Fibroblast of peridontal ligament (primary cell): ENCODE data around the gene TSHZ3.

Source experiments
- DNase-seq: peaks from one replicate; pipeline ENCODE4 v3.0.0-alpha.2; 2010; ENCODE audit errors: extremely low read depth

TSHZ3 gene

GRCh38 chr19:31349160-31349881 is at the start of gene TSHZ3:
TSS of gene TSHZ3 (minus strand) at chr19:31349436. CDS start at chr19:31349219, 217 bp downstream.
- DNase-seq: peak; percentile 84

GRCh38 chr19:31397308-31397707 is 48.1 kb upstream of the TSHZ3 start:
- no peak for DNase-seq

DNA sequence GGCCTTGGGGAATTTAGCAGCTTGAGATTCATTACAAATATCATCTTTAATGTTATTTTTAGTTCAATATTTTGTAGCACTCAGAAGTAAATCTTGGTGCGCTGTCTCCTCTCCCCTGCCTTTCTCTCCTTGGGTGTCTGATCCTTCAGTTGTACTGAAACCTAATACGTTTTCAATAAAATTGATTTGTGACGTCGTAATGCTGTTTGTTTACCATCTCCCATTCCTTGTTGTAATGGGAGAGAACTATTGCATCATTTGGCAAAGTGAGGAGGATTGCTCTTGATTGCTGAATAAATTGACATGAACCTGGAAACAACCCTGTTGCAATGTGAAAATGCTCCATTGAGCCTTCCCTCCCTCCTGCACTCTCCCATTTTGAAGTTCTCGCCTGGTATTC is 43.2 kb upstream of the TSHZ3 start:
- DNase-seq: peak; percentile 33

DNA sequence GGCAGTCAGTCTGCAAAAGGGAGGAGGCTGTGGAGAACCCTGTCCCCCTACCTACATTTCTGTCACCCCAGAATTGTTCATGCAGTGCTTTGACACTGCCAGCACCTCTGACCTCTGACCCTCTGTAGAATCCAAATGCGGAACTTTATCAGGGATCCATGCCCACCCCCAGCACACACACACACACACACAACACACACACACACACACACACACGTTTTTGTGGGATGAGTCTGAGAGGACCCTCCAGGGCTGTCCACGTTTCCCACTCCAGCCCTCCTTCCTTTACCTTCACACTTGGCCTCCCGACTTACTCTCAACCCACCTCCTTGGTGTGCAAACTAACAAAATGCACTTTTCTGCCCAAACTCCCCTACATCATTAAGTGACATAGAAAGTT is 42.3 kb upstream of the TSHZ3 start:
- DNase-seq: no peak

DNA sequence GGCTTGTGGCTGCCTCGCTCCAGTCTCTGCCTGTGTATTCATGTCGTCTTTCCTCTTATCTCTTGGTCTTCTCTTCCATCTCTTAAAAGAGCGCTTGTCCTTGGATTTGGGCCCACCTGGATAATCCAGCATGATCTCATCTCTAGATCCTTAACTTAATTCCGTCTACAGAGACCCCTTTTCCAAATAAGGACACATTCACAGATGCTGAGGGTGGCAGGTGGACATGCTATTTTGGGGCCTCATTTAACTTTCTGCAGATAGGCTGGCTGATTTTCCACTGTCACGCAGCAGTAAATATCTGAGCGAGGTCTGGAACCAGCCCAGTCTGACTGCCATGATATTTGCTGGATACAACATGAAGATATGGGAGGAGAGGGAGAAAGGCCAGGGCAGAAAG is 41.5 kb upstream of the TSHZ3 start:
- no peak for DNase-seq

DNA sequence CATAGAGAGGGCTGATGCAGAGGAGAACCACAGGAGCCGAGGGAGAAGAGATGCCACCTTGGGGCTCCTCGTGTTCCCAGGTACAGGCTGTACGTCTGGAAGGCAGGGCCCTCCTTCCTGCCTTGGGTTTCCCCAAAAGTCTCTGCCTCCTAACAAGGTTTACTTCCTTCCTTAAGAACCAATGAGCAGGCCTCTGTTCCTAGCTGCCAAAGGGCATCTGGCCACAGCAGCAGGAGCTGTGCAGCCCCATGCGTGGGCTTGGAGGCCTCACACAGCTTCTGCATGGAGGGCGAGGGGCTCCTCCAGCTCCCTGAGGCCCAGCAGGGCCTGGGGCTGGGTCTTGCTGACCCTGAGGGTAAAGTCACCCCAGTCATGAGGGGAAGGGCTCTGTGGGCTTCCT is 40.6 kb upstream of the TSHZ3 start:
- DNase-seq: no peak

- DNase-seq: no peak
Measured at GRCh38 chr19:31387717-31388301, 38.6 kb upstream of the TSHZ3 start.

GRCh38 chr19:31386806-31387205 is 37.6 kb upstream of the TSHZ3 start:
- DNase-seq: no peak

GRCh38 chr19:31385744-31386143 is 36.5 kb upstream of the TSHZ3 start:
- DNase-seq: no peak

DNA sequence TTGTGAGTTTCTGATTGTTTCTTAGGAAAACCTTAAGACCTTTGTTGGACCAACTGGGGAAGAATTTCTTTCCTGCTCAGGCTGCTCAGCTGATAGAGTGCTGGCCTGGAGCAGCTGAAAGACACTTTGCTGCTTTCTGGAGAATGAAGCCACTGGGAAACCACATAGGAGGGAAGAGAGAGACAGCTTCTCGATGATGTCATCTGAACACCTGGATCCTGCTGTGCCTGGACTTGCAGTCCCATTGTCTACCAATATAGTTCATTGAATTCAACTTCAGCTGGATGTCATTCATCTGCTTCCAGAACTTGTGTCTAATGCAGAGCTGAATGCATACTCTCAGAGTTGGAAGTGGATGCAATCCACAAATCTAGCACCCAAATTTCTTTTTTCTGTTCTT is 34.3 kb upstream of the TSHZ3 start:
- no peak for DNase-seq

- no peak for DNase-seq
Measured at GRCh38 chr19:31380854-31381253, 31.6 kb upstream of the TSHZ3 start.

DNA sequence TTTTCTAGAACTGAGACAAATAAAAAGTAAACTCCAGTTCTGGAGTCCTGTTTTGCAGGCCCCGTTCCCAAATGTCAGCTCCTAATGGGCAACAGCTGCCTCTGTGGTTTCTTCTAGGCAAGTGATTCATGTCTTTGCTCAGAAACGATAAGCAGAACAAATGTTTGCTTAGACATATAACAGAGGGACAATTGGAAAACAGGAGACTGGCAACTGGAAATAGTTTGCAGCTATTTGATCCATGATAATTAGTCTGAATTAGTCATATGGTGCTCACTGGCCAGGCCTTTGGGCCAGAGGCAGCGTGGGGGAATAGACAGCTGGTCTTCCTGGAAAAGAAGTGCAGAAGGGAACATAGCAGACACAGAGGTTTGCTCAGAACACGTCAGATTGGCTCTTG is 29.2 kb upstream of the TSHZ3 start:
- peak; percentile 98 for DNase-seq

DNA sequence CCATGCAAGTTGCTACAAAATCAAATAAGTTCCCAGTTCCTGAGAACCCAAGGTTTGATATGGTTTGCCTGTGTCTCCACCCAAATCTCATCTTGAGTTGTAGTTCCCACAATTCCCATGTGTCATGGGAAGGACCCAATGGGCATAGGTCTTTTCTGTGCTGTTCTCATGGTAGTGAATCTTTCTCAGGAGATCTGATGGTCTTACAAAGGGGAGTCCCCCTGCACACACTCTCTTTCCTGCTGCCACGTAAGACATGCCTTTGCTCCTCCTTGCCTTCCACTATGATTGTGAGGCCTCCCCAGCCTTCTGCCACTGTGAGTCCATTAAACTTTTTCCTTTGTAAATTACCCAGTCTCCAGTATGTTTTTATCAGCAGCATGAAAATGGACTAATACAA is 28.5 kb upstream of the TSHZ3 start:
- peak; percentile 18 for DNase-seq

DNA sequence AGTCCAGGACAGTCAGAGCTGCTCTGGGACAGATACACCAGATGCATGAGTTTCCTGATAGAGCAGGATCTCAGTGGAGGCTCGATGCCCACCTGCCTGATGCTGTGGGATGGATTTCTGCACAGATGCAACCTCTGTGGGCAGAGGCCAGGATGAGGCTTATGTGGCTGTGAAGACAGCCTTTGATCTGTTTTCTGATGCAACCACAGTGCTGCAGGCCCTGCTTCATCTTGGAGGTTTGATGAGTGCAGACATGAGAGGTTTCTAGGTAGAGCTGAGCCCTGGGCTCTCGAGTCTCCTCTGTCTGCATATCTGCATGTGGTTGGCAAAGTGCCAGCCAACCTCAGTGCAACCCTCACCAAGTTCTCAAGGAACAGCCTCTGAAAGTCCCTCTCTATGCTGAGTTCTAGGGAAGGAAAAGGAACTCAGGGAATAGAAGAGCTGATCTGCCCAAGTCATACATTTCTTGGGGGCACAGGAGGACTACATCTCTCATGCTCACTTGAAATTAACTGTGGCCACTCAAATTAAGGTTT is 23.1 kb upstream of the TSHZ3 start:
- no peak for DNase-seq

GRCh38 chr19:31370216-31370615 is 21.0 kb upstream of the TSHZ3 start:
- DNase-seq: no peak

GRCh38 chr19:31364963-31365362 is 15.7 kb upstream of the TSHZ3 start:
- no peak for DNase-seq

DNA sequence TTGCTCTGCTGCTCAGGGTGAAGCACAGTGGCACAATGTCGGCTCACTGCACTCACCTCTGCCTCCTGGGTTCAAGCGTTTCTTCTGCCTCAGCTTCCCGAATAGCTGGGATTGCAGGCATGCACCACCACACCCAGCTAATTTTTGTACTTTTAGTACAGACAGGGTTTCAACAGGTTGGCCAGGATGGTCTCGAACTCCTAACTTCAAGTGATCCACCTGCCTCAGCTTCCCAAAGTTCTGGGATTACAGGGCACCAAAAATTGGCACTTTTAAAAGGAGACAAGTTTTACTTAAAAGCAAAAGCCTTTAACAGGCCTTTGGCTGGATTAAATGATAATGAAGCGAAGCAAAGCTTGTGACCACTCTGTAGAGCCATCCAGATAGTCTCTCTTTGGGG is 12.5 kb upstream of the TSHZ3 start:
- DNase-seq: no peak

DNA sequence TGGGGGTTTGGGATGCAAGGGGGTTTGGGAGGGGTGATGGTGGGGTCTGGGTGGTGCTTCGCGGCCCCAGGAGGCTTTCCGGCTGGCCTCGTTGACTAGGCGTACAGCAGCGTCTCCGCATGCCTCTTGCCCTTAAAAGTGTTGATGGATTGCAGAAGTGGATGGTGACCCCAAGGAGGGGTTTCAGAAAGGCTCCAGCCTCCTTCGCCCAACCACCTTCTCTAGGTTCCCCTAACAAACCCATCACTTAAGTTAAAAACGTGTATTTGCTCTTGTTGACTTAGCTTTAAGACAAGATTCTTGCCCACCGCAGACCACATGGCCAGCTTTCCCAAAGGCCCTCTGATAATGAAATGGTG is 8.1 kb upstream of the TSHZ3 start:
- DNase-seq: no peak

GRCh38 chr19:31356587-31357314 is 7.5 kb upstream of the TSHZ3 start:
- DNase-seq: no peak

DNA sequence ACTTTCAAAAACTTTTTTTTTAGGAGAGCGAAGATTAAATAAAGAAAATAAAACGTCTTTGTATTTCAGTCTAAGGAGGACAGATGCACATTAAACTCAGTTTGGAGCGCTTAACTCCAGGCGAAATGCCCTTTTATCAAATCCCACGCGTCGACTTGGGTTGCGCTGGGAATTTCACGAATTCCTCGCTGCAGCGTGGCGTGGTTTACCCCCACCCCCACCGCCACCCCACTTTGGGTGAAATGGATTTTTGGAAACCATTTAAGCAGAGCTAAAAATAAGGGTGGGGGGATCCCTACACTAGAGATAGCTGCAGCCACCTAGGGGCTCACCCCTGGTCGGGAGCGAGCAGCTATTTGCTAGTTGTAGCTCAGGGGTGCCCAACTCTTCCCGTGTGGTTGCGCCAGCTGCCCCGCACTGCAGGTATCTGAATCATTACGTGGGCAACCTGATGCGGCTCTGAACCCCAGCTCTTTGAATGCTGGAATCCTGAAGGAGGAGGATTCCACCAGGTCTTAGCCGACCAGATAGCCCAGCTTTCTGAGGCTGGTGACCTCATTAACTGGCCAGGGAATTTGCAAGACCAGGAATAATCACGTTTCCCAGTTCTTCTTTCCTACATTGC is 6.5 kb upstream of the TSHZ3 start:
- DNase-seq: no peak

DNA sequence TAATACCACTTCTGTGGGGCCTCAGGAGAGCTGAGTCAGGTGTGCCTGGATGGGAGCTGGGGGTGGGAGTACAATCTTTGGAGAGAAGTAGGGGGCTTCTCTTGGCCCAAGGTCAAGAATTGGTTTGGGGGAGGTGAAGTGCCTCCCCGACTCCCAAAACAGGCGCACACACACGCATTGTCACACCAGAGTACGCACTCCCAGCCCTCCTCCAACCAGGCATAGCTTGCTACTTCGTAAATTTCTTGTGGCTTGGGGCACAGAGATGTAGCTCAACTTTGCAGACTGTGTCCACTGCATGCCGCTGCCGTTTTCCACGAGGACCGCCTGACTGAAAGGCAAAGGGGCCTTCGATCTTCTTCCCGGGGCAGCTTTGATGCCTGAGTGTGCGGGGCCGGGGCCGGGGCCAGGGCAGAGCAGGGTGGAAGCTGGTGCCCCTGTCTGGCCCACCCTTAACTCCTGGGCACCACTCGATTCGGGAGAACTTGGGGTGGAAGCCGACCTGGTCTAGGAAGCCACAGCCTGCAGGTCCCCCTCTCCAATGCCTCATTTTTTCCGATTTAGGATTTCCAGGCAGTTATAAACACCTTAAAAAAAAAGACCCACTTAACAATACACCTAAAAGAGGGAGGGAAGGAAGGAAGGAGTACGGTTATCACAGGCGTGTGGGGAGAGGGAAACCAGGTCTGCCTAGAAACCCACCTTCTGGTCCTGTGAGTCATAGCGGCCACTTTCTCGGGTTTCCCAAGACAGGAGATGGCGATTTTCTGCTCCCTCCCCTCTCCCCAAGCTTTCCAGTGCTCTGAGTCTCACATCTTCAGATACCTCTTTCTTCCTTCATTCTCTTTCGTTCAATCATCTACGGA is 5.8 kb upstream of the TSHZ3 start:
- DNase-seq: no peak

- DNase-seq: no peak
Measured at GRCh38 chr19:31354316-31354715, 5.1 kb upstream of the TSHZ3 start.
